Measurements from ENCODE around the gene TNFRSF12A.

The TNFRSF12A gene

GRCh38 chr16:3003582-3004270 lies 16.4 kb upstream of the TNFRSF12A start:
- DNase-seq (ENCODE audit: low read depth) = peak; percentile 96
- H3K4me3 ChIP-seq (ENCODE audit: low read depth, low read length) = no peak overlapping the region; the same call in 1 of the 2 replicates
- peak; percentile 34 for TF ChIP-seq CTCF (IDR thresholded peaks at IDR 0.05; ENCODE audit: low read depth, low read length, missing control alignments)

DNA sequence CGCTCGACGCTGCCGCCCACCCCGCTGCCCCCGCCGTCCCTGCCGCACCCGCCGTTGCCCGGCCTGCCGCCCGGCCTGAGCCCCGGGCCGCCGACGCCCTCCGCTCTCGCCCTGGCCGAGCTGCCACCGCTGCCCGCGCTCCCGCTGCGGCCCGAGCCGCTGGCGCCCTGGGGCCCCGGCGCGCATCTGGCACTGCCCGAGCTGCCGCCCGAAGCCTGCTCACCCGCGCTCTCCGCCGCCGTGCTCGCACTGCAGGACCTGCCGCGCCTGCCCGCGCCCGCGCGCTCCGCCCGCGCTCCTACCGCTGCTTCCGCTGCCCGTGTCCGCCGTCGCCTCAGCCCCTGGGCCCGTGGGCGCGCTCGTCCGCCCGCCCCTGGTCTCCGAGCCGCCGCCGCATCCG lies 15.8 kb upstream of the TNFRSF12A start:
- no peak for DNase-seq (ENCODE audit: low read depth)
- TF ChIP-seq CTCF (IDR thresholded peaks at IDR 0.05; ENCODE audit: low read depth, low read length, missing control alignments) = no peak
- H3K4me3 ChIP-seq (ENCODE audit: low read depth, low read length) = no peak overlapping the region; the same call in 1 of the 2 replicates

DNA sequence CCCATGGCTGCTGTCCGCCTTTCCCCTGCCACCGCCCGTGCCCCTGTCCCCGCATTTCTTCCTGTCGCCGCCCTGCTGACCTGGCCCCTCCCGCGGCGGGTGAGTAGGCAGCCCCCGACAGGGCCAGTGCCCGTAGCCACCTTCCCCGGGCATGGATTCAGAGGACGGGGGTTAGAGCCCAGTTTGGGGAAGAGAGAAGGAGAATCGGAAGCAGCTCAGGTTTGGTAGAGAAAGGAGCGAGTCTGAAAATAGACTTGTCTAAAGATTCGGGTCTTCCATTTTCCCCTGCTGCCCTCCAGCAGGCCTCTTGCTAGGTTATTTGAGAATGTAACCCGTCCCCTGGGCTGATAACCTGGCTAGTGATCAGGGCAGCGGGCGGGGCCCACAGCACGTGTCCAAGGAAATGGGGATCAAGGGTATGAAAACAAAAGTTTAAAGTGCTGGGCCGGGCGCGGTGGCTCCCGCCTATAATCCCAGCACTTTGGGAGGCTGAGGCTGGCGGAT lies 15.3 kb upstream of the TNFRSF12A start:
- DNase-seq (ENCODE audit: low read depth) = no peak
- TF ChIP-seq CTCF (IDR thresholded peaks at IDR 0.05; ENCODE audit: low read depth, low read length, missing control alignments) = no peak
- no peak overlapping the region for H3K4me3 ChIP-seq (ENCODE audit: low read depth, low read length)

DNA sequence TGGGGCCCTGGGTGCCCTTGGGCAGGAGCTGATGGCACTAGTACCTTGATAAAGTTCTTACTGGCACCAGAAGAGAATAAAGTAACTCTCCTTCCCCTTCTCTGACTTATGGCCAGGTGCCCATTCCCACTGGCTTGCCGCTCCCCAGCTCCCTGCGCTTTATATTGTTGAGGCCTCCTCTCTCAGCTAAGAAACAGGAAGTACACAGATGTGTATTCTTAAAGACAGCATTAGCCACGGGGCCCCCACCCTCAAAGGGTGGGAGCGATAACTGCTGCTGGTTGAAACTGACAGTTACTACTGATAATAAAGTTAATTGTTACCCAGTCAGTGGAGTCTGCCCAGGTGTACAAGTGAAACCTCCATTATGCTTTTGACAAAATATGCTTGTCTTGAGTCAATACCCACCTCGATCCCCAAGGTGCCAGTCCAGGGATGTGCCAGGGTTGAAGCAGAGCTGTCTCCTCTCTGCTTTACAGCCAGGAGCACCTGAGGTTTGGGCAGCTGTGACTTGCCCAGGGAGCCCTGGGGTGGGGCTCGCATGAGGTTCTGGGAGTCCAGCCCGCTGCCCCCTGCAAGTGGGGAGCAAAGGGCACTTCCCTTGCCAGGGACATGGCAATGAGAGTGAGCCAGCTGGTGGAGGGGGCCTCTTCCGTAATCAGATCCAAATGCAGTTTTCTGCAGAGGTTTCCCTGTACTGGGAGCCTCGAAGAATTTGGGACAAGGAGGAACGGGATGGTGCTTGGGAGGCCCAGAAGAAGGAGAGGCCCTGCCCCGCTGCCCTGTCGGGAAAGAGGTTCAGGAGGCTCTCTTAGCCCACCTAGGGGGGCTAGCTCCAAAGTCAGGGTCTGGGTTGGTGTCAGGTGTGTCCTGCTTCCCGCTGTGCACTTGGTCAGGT lies 12.9 kb upstream of the TNFRSF12A start:
- no peak overlapping the region for H3K4me3 ChIP-seq (ENCODE audit: low read depth, low read length)
- no peak for DNase-seq (ENCODE audit: low read depth)
- TF ChIP-seq CTCF (IDR thresholded peaks at IDR 0.05; ENCODE audit: low read depth, low read length, missing control alignments) = no peak

DNA sequence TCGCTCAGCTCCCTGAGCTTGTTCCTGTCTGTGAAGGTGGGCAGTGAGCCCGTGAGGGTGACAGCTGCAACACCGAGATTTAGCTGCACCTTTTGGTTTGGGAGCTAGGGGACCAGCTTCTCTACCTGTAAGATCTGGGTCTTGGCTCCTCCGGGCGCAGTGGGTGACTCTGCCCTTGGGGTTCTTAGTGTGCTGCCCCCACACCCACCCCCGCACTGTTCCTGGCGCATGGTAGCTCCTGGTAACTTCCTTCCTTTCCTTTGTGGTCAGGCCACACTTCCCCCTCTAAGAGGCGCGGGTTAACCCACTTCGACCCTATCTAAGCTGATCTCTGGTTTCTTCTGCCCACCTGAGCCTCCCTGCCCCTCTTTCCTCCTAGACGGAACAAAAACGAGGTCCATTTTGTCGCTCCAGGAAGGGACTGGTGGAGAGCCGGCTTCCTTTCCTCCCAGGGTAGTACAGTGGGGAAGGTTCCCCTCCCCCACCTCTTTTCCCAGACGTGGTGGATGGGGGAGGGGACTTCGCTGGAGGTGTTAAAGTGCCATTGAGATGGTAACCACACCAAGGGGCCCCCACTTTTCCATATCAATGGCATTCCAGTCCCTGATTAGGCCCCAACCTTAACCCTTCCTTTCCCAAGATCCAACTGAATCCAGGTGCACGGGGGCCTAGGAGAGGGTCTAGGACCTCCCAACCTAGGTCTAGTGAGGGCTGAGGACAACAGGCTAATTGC lies 12.0 kb upstream of the TNFRSF12A start:
- no peak for DNase-seq (ENCODE audit: low read depth)
- TF ChIP-seq CTCF (IDR thresholded peaks at IDR 0.05; ENCODE audit: low read depth, low read length, missing control alignments) = no peak

GRCh38 chr16:3008690-3009037 lies 11.5 kb upstream of the TNFRSF12A start:
- DNase-seq (ENCODE audit: low read depth) = no peak
- TF ChIP-seq CTCF (IDR thresholded peaks at IDR 0.05; ENCODE audit: low read depth, low read length, missing control alignments) = no peak
- H3K4me3 ChIP-seq (ENCODE audit: low read depth, low read length) = no peak overlapping the region

More for the DNA sequence above, 12.0 kb upstream of the TNFRSF12A start:
- no peak overlapping the region for H3K4me3 ChIP-seq (ENCODE audit: low read depth, low read length)

Measured in GM12864 (cell line).